Activated CD4-positive, alpha-beta T cell treated with anti-CD3 and anti-CD28 coated beads for 48 hours (primary cell): ENCODE measurements around the gene MYO3B.
"Not testable (repeated sequence)": the region's sequence is repeated elsewhere in the genome, so short reads cannot be mapped to it uniquely, and the experiment has no call there.

ENCODE experiments used
- DNase-seq: peaks from one replicate; pipeline ENCODE4 v3.0.0-alpha.2; 2020

MYO3B gene

DNA sequence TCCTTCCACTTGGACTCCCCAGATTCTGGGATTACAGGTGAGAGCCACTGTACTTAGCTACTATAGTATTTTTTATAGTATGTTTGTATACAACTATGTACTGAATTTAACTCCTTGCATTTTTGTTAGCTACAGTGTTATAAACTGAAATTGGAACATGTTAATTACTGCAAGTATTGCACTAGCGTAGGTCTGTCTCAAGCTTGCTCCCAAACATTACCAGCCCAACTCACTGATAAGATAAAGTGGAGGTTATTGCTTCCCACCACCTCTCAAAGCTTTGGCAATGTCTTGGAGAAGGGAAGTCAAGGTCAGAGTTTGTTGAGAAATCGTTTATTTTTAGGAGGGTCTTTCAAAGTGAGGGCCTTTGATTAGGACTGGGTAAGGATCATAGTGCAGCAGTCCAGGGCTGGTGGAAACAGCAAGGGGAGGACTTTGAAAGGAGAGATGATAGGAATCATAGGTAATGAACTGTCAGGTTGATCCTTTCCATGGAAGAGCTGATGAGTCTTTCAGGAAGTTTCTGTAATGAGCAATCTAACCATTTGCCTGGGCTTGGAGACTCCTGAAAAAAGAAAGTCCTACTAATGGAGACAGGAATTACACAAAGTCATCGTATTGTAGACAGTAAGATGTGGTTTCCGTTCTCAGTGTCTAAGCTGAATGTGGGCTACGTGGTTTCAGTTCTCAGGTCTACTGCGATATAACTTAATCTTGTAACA is 257.1 kb downstream of the MYO3B start:
- DNase-seq, result no peak

DNA sequence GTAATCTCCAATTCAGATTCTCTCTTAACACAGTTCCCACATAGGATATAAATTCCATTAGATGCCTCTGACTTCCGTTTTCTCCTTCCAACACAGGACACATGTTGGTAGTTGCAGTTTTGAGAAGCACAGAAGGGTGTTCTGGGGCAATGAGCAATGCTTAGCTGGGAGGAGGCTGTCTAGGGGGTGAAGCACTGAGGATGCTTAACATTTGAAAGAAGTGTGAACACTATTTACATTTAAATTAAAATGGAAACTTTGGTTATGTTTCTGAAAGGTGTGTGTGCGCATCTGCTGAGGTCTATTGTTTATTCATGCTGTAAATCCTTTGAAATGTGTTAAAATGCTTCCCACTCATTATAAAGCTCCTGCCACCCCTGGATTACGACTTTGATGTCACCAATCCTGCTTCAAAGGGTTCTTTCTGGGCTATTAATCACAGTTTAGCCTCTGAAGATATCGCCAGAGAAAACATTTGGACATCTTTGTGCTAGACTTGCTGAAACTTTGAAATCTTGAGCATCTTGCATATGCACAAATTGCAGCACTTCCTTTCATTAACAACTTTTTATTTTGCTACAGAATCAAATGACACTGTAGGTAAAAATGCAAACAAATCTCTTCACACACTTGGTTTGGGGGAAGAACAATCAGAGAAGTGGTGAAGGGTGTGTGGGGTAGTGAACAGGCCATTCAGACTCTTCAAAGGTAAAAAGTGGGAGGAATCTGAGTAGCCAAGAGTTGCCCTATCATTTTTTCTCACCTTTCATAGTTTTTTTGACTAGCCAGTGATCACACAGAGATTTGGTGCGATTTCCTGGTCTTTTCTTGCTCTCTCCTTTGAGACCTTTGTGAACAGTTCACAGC is 258.4 kb downstream of the MYO3B start:
- DNase-seq, result no peak

DNA sequence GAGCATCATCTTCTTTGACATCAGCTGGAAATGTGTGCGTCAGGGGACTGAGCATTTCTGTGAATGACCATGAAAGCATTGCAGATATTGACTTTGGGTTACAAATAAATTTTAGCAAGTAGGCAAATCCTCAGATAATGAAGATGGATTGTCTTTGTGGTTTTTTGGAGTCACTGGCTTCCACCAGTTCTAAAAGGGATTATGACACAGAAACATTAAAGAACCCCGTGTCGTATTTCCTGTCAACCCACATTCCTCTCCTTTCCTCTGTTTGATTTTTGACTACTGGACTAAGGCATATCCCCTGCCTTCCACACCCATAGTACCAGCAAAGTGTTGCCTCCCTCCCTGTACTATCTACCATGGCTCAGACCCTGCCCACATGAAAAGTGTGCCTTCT is 268.1 kb downstream of the MYO3B start:
- DNase-seq, result no peak

DNA sequence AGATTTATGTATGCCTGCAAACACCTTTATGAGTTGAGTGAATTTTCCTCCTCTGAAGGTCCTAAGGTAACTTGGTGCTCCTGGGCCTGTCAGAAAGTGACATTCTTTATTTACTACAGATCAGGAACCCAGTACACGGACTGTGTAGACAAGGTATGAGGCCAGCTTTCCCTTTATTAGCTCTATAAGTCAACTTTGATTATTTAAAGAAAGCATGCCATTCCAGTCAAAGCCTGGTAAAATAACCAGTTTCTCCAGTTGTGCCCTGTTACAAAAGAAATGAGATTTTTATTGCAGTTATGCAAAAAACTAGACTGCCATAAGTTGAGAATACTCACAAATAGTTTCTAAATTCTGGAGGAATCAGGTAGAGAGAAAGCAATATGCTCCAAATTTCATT is 271.1 kb downstream of the MYO3B start:
- DNase-seq, result no peak

DNA sequence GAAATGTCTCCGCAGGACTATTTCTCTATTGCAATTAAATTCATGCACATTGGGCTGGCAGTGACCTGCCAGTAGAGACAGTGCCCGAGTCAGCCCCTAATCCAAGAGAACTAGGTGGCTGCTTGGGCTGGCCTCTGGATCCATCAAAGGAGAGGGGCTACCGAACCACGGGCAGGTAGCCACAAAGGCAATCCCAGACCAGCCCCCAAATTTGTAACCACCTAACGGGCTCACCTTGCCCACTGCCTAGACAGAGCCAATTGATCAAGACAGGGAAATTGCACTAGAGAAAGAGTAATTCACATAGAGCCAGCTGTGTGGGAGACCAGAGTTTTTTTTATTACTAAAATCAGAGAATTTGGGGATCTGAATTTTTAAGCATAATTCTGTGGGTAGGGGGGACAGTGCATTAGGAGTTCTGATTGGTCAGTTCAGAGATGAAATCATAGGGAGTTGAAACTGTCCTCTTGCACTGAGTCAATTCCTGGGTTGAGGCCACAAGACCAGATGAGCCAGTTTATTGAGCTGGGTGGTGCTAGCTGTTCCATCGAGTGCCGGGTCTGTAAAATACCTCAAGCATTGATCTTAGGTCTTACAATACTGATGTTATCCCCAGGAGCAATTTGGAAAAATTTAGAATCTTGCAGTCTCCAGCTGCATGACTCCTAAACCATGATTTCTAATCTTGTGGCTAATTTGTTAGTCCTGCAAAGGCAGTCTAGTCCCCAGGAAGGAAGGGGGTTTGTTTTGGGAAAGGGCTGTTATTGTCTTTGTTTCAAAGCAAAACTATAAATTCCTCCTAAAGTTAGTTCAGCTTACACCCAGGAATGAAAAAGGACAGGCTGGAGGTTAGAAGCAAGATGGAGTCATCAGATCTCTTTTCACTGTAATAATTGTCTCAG is 276.8 kb downstream of the MYO3B start:
- no peak for DNase-seq

DNA sequence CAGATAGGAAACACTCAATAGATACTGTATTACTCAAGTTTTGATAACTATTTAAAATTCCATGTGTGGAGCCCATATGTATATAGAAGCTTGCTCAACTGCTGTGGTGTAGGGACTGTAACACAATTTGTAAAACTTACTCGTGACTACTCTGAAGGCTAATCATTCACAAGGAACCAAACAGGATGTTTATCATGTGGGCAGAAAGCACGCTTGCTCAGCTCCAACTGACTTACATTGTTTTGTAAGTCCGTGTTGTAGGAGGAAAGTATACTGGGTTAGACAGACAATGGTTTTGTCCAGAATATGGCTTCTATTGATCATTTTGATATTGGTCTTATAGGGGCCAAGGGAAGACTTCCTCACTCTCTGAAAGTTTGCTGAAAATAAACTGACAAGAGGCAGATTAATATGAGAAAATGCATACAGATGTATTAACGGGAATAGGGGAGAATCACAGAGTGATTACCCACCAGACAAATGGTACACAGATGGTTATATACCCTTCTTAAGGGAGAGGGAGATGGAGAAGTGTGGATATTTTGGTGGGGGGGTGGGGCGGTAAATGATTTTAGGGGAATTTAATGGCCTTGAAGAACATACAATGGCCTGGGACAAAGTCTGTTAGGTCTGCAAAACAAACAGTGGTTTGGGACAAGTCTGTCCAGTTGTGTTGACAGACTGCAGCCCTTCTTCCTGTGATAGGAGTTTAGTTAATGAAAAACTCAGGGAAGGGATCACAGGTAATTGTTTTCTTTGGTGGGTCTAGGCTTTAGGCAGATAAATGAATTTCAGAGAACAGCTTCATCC is 277.9 kb downstream of the MYO3B start:
- DNase-seq, result no peak

DNA sequence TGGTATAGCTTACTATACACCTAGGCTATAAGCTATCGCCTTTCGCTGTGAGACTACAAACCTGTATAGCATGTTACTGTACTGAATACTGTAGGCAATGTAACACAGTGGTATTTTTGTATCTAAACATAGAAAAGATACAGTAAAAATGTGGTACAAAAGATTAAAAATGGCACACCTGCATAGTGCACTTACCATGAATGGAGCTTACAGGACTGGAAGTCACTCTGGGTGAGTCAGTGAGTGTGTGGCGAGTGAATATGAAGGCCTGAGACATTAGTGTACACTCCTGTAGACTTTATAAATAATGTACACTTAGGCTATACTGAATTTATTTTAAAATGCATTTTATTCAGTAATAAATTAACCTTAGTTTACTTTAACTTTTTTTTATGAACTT is 279.0 kb downstream of the MYO3B start:
- no peak for DNase-seq

DNA sequence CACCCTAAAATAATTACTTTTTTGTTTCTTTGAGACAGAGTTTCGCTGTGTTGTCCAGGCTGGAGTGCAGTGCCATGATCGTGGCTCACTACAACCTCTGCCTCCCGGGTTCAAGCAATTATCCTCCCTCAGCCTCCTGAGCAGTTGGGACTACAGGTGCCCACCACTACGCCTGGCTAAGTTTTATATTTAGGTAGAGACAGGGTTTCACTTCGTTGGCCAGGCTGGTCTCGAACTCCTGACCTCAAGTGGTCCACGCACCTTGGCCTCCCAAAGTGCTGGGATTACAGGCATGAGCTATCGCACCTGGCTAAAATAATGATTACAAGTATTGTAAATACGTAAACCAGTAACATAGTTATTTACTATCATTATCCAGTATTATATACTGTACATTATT is 279.8 kb downstream of the MYO3B start:
- no peak for DNase-seq

DNA sequence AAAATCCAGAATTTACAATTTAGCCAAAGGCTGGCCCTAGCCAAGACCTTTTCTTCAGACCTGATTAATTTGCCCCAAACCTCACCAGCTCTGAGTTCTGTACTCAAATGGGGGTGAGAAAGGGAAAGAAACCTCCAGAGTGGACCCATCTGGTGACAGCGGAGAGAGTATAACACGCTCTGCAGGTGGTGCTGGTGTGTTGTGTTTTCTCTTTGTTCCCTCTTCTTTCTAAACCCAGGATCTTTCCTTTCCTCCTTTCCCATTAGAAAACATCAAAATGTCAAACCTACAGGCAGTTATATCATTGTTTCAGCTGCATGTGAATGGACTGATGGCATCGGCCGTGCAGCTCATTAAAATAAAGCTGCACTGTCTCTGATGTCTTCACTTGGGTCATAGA is 283.9 kb downstream of the MYO3B start:
- DNase-seq, result no peak

DNA sequence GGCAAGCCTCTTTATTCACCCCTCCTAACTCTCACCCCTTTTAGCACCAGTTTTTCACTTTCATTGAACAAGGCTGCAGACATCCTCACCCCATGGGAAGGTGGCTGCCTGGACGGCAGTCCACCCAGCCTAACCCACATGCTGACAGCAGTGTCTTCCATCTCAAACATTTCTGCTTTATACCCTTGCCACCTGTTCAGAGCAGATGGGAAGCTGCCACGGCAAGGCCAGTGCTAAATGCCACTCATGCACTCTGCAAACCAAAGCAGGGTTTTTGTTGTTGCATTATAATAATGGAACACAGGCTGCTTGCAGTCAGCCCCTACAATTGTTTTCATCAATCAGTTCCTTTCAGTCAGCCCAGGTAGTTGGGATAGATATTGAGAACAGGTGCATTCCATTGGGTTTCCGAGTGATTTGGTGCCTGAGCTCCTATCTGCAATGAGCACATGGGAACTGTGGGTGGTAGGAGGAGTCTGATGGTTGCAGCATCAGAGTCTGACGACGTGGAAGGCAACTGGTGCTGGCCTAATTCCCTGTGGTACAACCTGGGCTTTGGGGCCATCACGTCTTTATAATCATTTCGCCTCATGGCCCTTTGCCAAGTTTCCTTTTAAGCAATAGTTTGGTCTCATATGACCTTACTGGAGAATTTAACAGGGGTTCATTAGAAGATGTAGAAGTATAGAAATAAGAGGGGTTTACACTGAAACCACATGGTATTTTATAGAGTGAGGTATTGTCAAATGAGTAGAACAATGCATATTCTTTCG is 284.7 kb downstream of the MYO3B start:
- DNase-seq, result no peak

DNA sequence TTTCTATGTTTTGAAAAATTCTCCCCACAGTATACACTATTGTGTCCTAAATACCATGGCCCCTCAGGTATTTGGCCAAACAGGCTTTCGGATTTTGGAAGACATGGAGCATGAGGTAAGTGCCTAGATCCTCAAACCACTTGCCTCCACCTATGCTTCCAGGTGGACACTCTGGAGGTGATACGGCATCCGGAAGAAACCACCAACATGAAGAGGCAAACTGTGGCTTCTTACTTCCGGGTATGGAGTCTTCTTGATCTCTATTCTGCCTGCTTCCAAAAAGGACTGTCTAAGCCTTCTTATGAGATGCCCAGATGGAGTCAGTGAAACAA is 285.2 kb downstream of the MYO3B start:
- DNase-seq, result no peak

DNA sequence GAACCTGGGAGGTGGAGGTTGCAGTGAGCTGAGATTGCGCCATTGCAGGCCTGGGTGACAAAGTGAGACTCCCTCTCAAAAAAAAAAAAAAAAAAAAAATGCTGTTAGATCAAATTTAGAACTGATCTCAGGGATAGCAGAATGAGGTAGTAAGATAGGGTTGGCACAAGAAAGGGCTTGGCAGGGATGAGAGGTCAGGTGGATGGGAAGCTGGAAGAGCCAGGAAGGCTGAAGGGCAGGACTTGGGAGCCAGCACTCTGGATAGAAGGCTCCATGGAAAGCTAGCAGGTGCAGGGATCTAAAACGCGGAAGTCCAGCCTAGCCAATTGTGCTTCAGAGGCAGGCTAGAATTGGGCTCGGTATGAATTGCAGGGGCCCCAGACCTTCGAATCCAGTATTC is 286.3 kb downstream of the MYO3B start:
- DNase-seq, result no peak

DNA sequence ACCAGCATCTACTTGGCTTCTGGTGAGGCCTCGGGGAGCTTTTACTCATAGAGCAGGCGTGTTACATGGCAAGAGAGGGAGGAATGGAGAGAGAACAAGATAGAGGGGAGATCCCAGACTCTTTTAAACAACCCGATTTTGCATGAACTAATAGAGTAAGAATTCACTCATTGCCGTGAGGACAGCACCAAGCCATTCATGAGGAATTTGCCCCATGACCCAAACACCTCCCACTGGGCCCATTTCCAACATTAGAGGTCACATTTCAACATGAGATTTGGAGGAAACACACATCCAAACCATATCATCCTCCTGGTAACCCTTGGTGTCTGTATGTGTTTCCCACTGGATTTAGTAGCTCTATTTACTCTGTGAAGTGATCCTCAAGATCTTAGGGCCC is 287.3 kb downstream of the MYO3B start:
- no peak for DNase-seq

DNA sequence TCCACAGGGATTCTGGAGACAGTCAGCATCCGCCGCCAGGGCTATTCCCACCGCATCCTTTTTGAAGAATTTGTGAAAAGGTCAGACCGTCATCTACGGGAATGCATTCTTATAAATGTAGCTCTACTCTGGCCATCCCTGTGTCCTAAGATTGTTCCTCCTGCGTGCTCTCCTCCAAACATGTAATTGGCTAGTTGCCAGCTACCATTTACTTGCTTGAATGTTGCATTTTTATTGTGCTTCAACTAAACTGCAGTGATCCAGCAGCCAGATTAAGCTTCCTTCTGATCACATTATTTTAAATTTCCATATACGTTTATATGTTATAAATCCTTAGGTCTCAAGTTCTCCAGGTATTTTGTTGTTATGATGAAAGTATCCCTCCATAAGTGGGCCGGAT is 288.7 kb downstream of the MYO3B start:
- DNase-seq, result no peak

DNA sequence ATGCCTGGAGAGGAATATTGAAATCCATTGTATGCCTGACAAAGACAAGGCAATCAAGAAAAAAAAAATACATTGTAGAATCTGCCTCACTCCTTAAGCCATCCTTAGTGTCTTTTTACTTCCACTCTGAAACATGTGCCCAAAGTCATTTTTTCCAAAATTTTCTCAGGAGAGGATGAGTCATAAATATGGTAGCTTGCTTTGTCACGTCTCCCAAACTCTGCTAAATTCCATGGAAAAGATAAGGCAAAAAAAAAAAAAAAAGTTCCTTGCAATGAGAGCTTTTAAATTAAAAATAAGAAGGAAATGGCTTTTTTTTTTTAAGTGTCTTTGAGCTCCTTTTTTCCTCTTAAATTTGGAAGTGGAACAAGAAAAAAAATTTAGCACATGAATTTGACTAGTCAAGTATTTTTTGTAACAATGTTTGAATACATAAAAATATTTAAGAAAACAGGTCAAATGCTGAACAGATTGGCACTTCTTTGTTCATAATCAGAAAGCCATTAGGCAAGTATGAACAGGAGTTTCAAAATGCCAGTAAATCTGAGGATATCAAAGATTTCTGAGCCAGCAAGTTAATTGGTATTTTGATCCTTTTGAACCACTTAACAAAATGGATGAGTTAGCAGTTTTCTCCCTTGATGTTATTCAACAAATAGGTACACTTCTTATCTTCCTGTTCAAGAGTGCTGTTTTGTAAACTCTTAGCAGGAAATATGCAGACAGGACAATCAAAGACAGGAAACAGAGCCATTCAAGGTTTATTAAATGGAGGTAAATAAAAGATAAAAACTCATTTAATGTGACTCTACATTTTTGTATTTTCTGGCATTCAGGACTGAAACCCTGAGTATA is 289.8 kb downstream of the MYO3B start:
- no peak for DNase-seq

DNA sequence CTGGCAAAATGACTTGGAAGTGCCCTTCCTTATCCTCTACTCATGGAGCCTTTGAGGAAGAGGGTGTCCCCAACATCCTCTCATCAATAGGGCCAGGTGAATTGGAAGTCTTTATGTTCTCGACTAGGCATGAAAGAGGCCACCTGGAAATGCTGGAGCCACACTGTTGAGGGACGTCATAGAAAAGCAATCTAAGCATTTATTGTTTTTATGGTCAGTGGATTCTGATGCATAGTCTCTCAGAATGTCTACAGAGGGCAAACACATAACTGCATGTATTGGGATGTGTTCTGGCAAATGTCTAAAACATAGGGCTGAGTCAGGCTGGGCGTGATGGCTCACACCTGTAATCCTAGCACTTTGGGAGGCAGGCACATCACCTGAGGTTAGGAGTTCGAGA is 290.6 kb downstream of the MYO3B start:
- DNase-seq, result no peak

DNA sequence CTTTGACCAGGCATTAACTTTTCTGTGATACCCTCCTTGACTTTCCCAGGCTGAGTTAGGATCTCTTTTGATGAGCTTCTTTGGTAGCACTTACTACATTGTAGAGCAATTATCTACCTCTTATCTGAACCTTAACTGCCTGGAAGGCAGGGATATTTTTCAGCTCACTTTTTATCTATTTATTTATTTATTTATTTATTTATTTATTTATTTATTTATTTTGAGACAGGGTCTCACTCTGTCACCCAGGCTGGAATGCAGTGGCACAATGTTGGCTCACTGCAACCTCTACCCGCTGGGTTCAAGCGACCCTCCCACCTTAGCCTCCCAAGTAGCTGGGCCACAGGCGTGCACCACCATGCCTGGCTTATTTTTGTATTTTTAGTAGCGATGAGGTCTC is 294.6 kb downstream of the MYO3B start:
- DNase-seq, result not testable (repeated sequence)

DNA sequence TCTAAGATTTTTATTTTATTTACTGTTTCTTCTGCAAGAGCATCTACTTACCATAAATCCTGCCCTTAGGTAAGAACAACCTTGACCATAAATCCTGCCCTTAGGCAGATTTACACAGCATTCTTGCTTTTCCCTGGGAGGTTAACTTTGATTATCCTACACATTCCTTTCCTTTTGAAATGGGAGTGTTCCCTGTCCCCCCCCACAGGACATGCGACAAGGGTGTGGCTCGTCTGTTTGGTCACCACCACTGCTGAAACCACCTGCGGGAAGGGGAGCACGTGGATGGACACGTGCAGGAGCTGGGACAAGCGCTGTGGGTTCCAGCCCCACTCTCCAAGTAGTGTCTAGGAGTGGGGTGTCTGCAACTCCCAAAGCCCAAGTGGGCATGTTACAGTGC is 297.9 kb downstream of the MYO3B start:
- no peak for DNase-seq

DNA sequence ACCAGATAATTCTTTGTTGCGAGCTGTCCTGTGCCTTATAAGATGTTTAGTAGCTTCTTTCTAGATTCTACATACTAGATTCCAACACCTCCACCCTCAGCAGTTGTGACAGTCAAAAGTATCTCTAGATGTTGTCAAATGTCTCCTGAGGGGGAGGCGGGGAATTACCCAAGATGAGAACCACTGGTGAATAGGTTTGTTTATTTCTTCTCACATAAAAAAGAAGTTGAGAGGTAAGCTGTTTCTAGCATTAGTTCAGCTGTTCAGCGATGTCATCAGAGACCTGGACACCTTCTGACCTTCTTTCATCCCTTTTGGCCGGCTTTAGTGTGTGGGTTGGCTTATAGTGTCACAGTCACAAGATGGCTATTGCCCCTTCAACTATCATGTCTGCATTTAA is 299.7 kb downstream of the MYO3B start:
- DNase-seq, result no peak

DNA sequence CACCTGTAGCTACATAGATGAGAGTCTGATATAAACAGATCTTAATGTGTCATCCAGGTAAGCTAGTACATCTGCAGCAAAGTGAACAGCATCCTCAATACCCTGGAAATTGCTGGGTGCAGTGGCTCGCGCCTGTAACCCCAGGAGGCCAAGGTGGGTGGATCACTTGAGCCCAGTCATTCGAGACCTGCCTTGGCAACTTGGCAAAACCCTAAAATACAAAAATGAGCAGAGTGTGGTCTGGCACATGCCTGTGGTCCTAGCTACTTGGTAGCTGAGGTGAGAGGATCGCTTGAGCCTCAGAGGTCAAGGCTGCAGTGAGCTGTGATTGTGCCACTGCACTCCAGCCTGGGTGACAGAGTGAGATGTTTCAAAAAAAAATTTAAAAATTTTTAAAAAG is 303.3 kb downstream of the MYO3B start:
- peak; percentile 7 for DNase-seq

DNA sequence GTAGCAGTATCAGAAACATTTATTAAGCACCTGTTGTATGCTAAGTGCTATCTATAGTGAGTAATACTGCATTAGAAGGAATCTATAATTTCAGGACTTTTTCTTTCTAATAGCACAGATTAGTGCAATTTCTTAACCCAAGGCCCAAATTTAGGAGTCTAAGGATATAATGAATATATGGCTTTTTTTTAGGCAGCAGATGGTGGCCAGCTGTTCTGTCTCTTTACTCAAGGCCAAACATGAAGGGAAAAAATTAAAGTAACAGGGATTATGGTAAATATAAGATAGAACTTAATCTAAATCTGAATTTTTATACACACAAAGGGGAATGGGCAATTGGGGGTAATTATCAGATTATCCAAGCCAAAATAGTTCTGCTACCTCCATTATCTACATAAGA is 306.6 kb downstream of the MYO3B start:
- DNase-seq, result no peak
